PC-3 (cell line): ENCODE results near the gene UGT2B15. TPM values are rescaled to one million over a fixed set of nuclear protein-coding genes. Genes with fewer than 3 reads are reported as not detected.
"Not testable (repeated sequence)": the region's sequence is repeated elsewhere in the genome, so short reads cannot be mapped to it uniquely, and the experiment has no call there.

Source experiments
- ATAC-seq: fragments of 200-7000 bp; cut with Tn5 transposase; 2 replicates; pipeline ENCODE4 v1.9.1; 2020; ENCODE audit warnings: mild to moderate bottlenecking, moderate library complexity
- BruUV-seq: library from RNA; stranded (reverse); fragments of 400-500 nt; replicated peaks from 2 replicates; lab custom pipeline; 2021; lab: Mats Ljungman, UMichigan
- CTCF ChIA-PET: fragments of 300-600 bp; sonication (Branson Sonifier 250); formaldehyde crosslinking; loops from one replicate; lab custom pipeline; 2022; ENCODE audit warnings: antibody characterized with exemption; lab: Charles Lee
- POLR2A ChIA-PET: fragments of 300-600 bp; sonication (Branson Sonifier 250); formaldehyde crosslinking; loops from one replicate; lab custom pipeline; 2022; ENCODE audit warnings: antibody characterized with exemption; ENCODE audit not compliant: unreplicated experiment; lab: Charles Lee
- DNase-seq: peaks from one replicate; pipeline ENCODE4 v3.0.0-alpha.2; 2015
- H2AFZ ChIP-seq: fragments of 300-600 bp; sonication (generic); 2 replicates; pipeline ENCODE4 v1.6.0; 2016; ENCODE audit warnings: antibody characterized with exemption, low read length
- H3F3A ChIP-seq: fragments of 300-600 bp; sonication (generic); one replicate; pipeline ENCODE4 v1.6.0; 2017; ENCODE audit warnings: antibody characterized with exemption, low read length, control low read depth, mild to moderate bottlenecking; ENCODE audit not compliant: unreplicated experiment
- H3K27ac ChIP-seq: fragments of 300-600 bp; sonication (generic); 2 replicates; pipeline ENCODE4 v1.5.1; 2016; ENCODE audit warnings: mild to moderate bottlenecking, low read length
- H3K27me3 ChIP-seq: fragments of 300-600 bp; sonication (generic); 2 replicates; pipeline ENCODE4 v1.6.1; 2016; ENCODE audit warnings: low read length, mixed read lengths
- H3K36me3 ChIP-seq: fragments of 300-600 bp; sonication (generic); 2 replicates; pipeline ENCODE4 v1.6.1; 2016; ENCODE audit warnings: low read depth, mixed run types, low read length, mixed read lengths
- H3K4me1 ChIP-seq: fragments of 300-600 bp; sonication (generic); 2 replicates; pipeline ENCODE4 v1.5.1; 2016; ENCODE audit warnings: low read length; ENCODE audit not compliant: insufficient read depth
- H3K4me2 ChIP-seq: fragments of 300-600 bp; sonication (generic); 2 replicates; pipeline ENCODE4 v1.6.0; 2016; ENCODE audit warnings: low read length
- H3K4me3 ChIP-seq: fragments of 300-600 bp; sonication (generic); 2 replicates; pipeline ENCODE4 v1.5.1; 2016; ENCODE audit warnings: mild to moderate bottlenecking, low read length, mixed read lengths
- H3K79me2 ChIP-seq: fragments of 300-600 bp; sonication (generic); 2 replicates; pipeline ENCODE4 v1.6.1; 2017; ENCODE audit warnings: low read length, mixed read lengths
- H3K9ac ChIP-seq: fragments of 300-600 bp; sonication (generic); 2 replicates; pipeline ENCODE4 v1.6.0; 2016; ENCODE audit warnings: mild to moderate bottlenecking, low read length
- H3K9me2 ChIP-seq: fragments of 300-600 bp; sonication (generic); replicated peaks from 2 replicates; pipeline ENCODE4 v1.6.1; 2016; ENCODE audit warnings: mixed run types, low read length, mixed read lengths
- H3K9me3 ChIP-seq: fragments of 300-600 bp; sonication (generic); 2 replicates; pipeline ENCODE4 v1.6.1; 2016; ENCODE audit warnings: low read length, mixed read lengths
- H4K20me1 ChIP-seq: fragments of 300-600 bp; sonication (generic); 2 replicates; pipeline ENCODE4 v1.6.1; 2016; ENCODE audit warnings: low read length, mixed read lengths
- CTCF ChIP-seq: fragments of 300-600 bp; sonication (generic); conservative IDR thresholded peaks from 2 replicates; pipeline ENCODE4 v1.5.1; 2017; ENCODE audit warnings: antibody characterized with exemption, low read depth, mild to moderate bottlenecking, low read length
- EZH2 ChIP-seq: fragments of 300-600 bp; sonication (generic); IDR thresholded peaks from one replicate; pipeline ENCODE4 v1.6.1; 2017; ENCODE audit warnings: antibody characterized with exemption, mild to moderate bottlenecking, low read length; ENCODE audit not compliant: unreplicated experiment
- EZH2phosphoT487 ChIP-seq: fragments of 300-600 bp; sonication (generic); IDR thresholded peaks from 2 replicates; pipeline ENCODE4 v1.6.1; 2018; ENCODE audit warnings: mild to moderate bottlenecking, antibody characterized with exemption, low read length, borderline replicate concordance
- intact Hi-C: fragments of 100-400 bp; cut with micrococcal nuclease; formaldehyde crosslinking; loops from 2 replicates; pipeline ENCODE4 v1.9.0; 2023
- total RNA-seq: library from RNA; depleted of rRNA; stranded (reverse); fragments of >200 nt; gene quantifications from 2 replicates; pipeline ENCODE4 v1.2.3, GENCODE V29; 2014

Gene UGT2B15
- total RNA-seq, 1 experiment from 2014 or later: not detected

GRCh38 chr4:68651932-68652331, 18.5 kb downstream of the UGT2B15 start:
- no peak overlapping the region for H3K9ac ChIP-seq
- TF ChIP-seq EZH2 (no peak), EZH2phosphoT487 (no peak), CTCF (no peak)
- no peaks in the 10 kb centered on the region for H3K27me3 ChIP-seq
- DNase-seq (peak; percentile 72), ATAC-seq (peak; percentile 64)
- H3K9me3 ChIP-seq: no peaks in the 10 kb centered on the region
- peaks cover 28% of the 10 kb centered on the region for H3K4me1 ChIP-seq
- no peak overlapping the region for H3K27ac ChIP-seq
- H4K20me1 ChIP-seq: no peaks in the 10 kb centered on the region
- intact Hi-C loops: loop anchor here (1.0 to 10.0 kb wide), 6 partner anchors 96 to 963 kb away; partner anchors contain the start of gene UGT2A3
- H3K4me3 ChIP-seq: no peak overlapping the region
- H3K9me2 ChIP-seq: no peaks in the 10 kb centered on the region
- H3F3A ChIP-seq: no peaks in the 10 kb centered on the region
- CTCF ChIA-PET: no interaction called here
- no TSS peak for BruUV-seq
- no peaks in the 10 kb centered on the region for H3K36me3 ChIP-seq
- no peak overlapping the region for H2AFZ ChIP-seq
- H3K4me2 ChIP-seq: no peak overlapping the region
- POLR2A ChIA-PET: no interaction called here
- no peaks in the 10 kb centered on the region for H3K79me2 ChIP-seq

GRCh38 chr4:68630371-68630770, 40.1 kb downstream of the UGT2B15 start:
- no TSS peak for BruUV-seq
- no peaks in the 10 kb centered on the region for H3K9me3 ChIP-seq
- ChIA-PET CTCF (no interaction called here), POLR2A (no interaction called here)
- H3K4me3 ChIP-seq: no peak overlapping the region
- H3K79me2 ChIP-seq: no peaks in the 10 kb centered on the region
- H3K9ac ChIP-seq: no peak overlapping the region
- H3K4me1 ChIP-seq: no peaks in the 10 kb centered on the region
- H4K20me1 ChIP-seq: no peaks in the 10 kb centered on the region
- DNase-seq (peak; percentile 36), ATAC-seq (no peak)
- TF ChIP-seq CTCF (no peak), EZH2phosphoT487 (no peak), EZH2 (no peak)
- H3F3A ChIP-seq: no peaks in the 10 kb centered on the region
- H3K27me3 ChIP-seq: no peaks in the 10 kb centered on the region
- H3K36me3 ChIP-seq: no peaks in the 10 kb centered on the region
- no peak overlapping the region for H3K4me2 ChIP-seq
- no peak overlapping the region for H2AFZ ChIP-seq
- no peaks in the 10 kb centered on the region for H3K9me2 ChIP-seq
- intact Hi-C loops: no loop called here
- H3K27ac ChIP-seq: no peak overlapping the region

- DNase-seq, H4K20me1 ChIP-seq, POLR2A ChIA-PET, CTCF ChIA-PET, H3K27ac ChIP-seq, H2AFZ ChIP-seq, H3K27me3 ChIP-seq, BruUV-seq, H3K9me2 ChIP-seq, H3K4me3 ChIP-seq, H3K9ac ChIP-seq, H3F3A ChIP-seq, ATAC-seq, H3K36me3 ChIP-seq, H3K79me2 ChIP-seq, intact Hi-C loops, H3K4me2 ChIP-seq, H3K9me3 ChIP-seq, H3K4me1 ChIP-seq: not testable (repeated sequence)
Measured at GRCh38 chr4:68622731-68623130, 47.7 kb downstream of the UGT2B15 start.
